Measurements from ENCODE around the gene RASAL3.
"Not testable (repeated sequence)": the region's sequence is repeated elsewhere in the genome, so short reads cannot be mapped to it uniquely, and the experiment has no call there.

The RASAL3 gene

DNA sequence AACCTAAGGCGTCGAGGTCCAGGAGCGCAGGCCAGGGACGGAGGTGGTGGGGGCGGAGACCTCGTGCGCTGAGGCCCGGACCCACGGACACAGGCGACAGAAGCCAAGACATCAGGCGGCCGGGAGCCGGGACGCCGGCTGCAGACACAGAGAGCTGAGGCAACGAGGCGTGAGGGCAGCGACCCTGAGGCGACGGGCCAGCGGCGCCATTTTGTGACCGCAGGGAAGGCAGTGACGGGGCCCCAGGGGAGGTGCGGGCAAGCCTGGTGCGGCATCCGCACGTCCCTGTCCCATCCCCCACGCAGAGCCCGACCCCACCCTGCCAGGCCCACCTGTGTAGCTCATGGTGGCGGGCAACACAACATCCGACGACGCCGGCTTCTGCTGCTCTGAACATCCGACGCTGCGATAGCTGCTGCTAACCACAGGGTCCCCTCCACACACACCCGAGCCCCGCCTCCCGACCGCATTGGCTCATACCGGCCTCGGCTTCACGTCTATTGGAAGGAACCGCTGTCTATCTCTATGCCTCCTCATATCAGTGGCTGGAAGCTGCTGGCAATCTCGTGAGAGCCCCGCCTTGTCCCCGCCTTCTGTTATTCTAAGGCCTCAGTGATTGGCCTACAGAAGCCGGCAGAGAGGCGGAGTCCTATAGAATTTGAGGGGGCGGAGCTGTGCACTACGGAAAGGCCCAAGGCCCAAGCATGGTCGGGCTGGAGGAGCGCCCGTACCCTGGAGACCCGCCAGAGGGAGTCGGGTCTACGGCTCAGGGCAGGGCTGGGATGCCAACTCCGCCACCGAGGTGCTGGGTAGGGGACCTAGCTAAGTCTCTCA lies 45.5 kb downstream of the RASAL3 start, which contains the start of gene AKAP8L:
Gene AKAP8L, minus strand, starts transcription at position 410 of the 834 bp plus-strand sequence. Its CDS starts 65 bp downstream, at position 345.
- DNase-seq, result peak; percentile 100

GRCh38 chr19:15418231-15418578 lies 46.1 kb downstream of the RASAL3 start:
- DNase-seq, result peak; percentile 26

DNA sequence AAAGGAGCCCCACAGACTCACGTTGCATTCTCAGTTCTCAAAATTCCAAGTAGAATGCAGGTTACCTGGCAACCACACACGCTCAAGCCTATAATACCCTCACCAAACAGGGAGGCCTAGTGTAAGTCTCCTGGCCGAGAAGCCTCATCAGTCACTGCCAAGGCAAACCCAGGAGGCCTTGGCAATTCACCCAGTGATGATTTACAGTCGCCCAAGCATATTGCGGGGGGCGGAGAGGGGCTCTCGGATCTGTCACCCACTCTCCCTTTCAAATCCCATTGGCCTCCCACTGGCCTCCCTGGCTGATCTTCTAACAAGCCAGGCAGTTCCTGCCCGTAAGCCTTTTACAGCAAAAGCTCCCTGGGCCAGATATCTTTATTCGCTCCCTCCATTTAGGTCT lies 46.6 kb downstream of the RASAL3 start:
- no peak for DNase-seq

DNA sequence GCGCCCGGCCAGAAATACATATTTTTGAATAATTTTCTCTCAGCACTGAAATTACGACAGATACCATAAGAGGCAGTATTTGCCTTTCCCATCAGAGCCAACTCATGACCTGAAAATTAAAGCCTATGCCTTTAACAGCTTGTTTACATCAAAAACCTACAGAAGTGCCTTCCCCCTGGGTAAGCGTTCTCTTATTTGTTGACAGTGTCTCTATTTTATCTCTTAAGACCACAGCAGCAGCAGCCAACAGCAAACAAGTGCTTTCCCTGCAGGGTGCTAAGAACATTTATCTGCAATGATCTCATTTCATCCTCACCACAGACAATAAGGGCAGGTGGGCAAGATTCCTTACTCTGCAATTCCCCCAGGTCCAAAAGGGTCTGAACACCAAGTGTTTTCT lies 51.5 kb downstream of the RASAL3 start:
- DNase-seq, result no peak

DNA sequence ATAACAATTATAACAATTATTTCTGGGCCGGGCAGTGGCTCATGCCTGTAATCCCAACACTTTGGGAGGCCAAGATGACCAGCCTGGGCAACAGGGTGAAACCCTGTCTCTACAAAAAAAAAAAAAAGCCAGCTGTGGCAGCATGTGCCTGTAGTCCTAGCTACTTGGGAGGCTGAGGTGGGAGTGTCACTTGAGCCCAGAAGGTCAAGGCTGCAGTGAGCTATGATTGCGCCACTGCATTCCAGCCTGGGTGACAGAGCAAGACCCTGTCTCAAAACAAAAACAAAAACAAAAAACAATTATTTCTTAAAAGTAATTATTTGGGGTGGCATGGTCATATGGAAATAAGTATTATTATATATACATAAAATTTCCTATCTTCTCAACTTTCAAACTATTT lies 53.0 kb downstream of the RASAL3 start:
- not testable (repeated sequence) for DNase-seq

GRCh38 chr19:15404780-15405211 lies 59.5 kb downstream of the RASAL3 start:
- DNase-seq, result peak; percentile 80

DNA sequence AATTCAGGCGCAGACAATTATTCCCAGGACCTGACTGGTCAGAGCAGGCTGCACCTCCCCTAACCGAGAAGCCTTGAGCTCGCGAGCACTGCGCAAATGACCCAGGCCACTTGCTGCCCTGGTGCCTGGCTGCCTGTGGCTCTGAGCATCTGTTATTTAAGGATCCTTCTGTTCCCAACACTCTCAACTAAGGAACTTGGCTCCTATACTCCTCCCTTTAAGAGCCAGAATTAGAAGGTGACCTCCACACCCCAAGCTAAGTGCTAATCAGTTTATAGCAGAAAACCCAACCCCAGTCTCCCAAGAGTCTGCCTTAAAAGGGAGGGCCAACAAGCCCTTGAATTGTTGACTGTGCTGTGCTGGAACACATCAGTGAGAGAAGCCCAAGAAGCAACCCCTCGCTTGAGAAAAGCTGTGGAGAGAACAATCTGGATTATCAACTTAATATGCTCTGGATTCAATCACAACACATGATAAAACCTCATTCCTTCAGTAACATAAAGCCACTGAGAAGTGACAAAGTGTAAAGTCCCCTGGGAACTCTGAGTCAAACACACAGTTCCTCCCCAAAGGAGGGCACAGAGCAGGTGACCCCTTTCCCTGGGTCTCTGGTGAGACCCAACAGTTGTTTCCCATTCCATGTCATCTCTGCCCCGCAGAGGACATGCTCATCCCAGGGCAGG lies 60.1 kb downstream of the RASAL3 start:
- DNase-seq, result no peak

DNA sequence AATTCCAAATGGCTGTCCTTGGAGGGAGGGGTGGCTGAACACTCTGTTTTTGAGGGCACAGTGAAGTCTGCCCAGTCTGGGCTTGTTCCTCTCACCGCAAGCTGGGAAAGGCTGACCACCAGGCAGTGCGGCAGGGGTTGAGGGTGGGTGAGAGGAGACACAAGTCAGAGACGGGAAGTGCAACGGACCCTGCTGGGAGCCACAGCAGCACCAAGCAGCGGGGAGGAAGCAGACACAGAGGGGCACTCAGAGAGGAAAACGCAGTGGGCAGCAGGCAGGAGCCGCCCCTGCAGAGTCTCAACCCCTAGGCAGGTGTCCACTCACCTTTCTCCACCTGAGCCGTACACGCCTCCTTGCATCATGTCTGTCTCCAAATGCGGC lies 61.2 kb downstream of the RASAL3 start:
- DNase-seq, result no peak

- no peak for DNase-seq
Measured at GRCh38 chr19:15402411-15403150, 61.8 kb downstream of the RASAL3 start.

All from kidney glomerular epithelial cell (primary cell).